IMR-90 (cell line): ENCODE data around the gene PPP2R1A. TPM values are rescaled to one million over a fixed set of nuclear protein-coding genes. Genes with fewer than 3 reads are reported as not detected.

Source experiments
- ATAC-seq: fragments of 200-7000 bp; cut with Tn5 transposase; 2 replicates; pipeline ENCODE4 v1.9.1; 2020; ENCODE audit warnings: low read depth, mild to moderate bottlenecking, moderate library complexity
- BruUV-seq: library from RNA; stranded (reverse); fragments of 400-500 nt; replicated peaks from 2 replicates; lab custom pipeline; 2021; lab: Mats Ljungman, UMichigan
- CTCF ChIA-PET: fragments of 300-600 bp; formaldehyde crosslinking; extraction: SDS; loops from one replicate; lab custom pipeline; 2021; ENCODE audit warnings: antibody characterized with exemption; lab: Yijun Ruan, JAX
- POLR2A ChIA-PET: fragments of 300-600 bp; sonication (Branson Sonifier 250); formaldehyde crosslinking; loops from one replicate; lab custom pipeline; 2022; ENCODE audit warnings: antibody characterized with exemption; ENCODE audit not compliant: unreplicated experiment; lab: Charles Lee
- DNase-seq: peaks from one replicate; pipeline ENCODE4 v3.0.0; 2013
- H2AFZ ChIP-seq: replicated peaks from 2 replicates; pipeline ENCODE3; 2013; ENCODE audit warnings: low read length, mild to moderate bottlenecking; ENCODE audit not compliant: poor library complexity
- H2AK5ac ChIP-seq: 2 replicates; pipeline ENCODE4 v1.6.1; 2013; ENCODE audit warnings: low read depth, low read length, inconsistent platforms
- H2AK9ac ChIP-seq: replicated peaks from 2 replicates; pipeline ENCODE3; 2013; ENCODE audit warnings: mild to moderate bottlenecking, low read depth, low read length, moderate library complexity; ENCODE audit not compliant: poor library complexity
- H2BK120ac ChIP-seq: 2 replicates; pipeline ENCODE4 v1.6.1; 2013; ENCODE audit warnings: low read depth, low read length, inconsistent platforms
- H2BK15ac ChIP-seq: 3 replicates; pipeline ENCODE4 v1.6.1; 2013; ENCODE audit warnings: low read depth, low read length, inconsistent platforms
- H2BK20ac ChIP-seq: 2 replicates; pipeline ENCODE4 v1.6.1; 2013; ENCODE audit warnings: low read depth, mild to moderate bottlenecking, inconsistent platforms, low read length, moderate library complexity
- H2BK5ac ChIP-seq: 2 replicates; pipeline ENCODE4 v1.6.1; 2013; ENCODE audit warnings: mild to moderate bottlenecking, low read depth, low read length, inconsistent platforms; ENCODE audit not compliant: poor library complexity, severe bottlenecking
- H3K14ac ChIP-seq: replicated peaks from 2 replicates; pipeline ENCODE4 v1.6.1; 2013; ENCODE audit warnings: low read depth, low read length, inconsistent platforms
- H3K18ac ChIP-seq: 2 replicates; pipeline ENCODE4 v1.6.1; 2013; ENCODE audit warnings: low read depth, low read length, control low read depth
- H3K23ac ChIP-seq: 2 replicates; pipeline ENCODE4 v1.6.1; 2013; ENCODE audit warnings: low read depth, low read length, inconsistent platforms
- H3K27ac ChIP-seq: 2 replicates; pipeline ENCODE4 v1.5.1; 2013; ENCODE audit warnings: mild to moderate bottlenecking, control low read depth, low read length; ENCODE audit not compliant: insufficient read depth
- H3K27me3 ChIP-seq: 2 replicates; pipeline ENCODE4 v1.6.1; 2013; ENCODE audit warnings: low read length; ENCODE audit not compliant: control insufficient read depth, insufficient read depth
- H3K36me3 ChIP-seq: 2 replicates; pipeline ENCODE4 v1.6.1; 2013; ENCODE audit warnings: low read length, mixed read lengths; ENCODE audit not compliant: control insufficient read depth, insufficient read depth
- H3K4ac ChIP-seq: 2 replicates; pipeline ENCODE4 v1.6.1; 2013; ENCODE audit warnings: low read depth, low read length, inconsistent platforms
- H3K4me1 ChIP-seq: 2 replicates; pipeline ENCODE4 v1.6.1; 2013; ENCODE audit warnings: low read length, mixed read lengths; ENCODE audit not compliant: control insufficient read depth, insufficient read depth
- H3K4me2 ChIP-seq: 2 replicates; pipeline ENCODE4 v1.6.1; 2013; ENCODE audit warnings: low read depth, mild to moderate bottlenecking, control low read depth, low read length, moderate library complexity
- H3K4me3 ChIP-seq: 2 replicates; pipeline ENCODE4 v1.5.1; 2013; ENCODE audit warnings: low read depth, mild to moderate bottlenecking, control low read depth, low read length, moderate library complexity; ENCODE audit not compliant: insufficient read depth
- H3K56ac ChIP-seq: 2 replicates; pipeline ENCODE4 v1.6.1; 2013; ENCODE audit warnings: low read length, inconsistent platforms; ENCODE audit not compliant: insufficient read depth; ENCODE audit errors: extremely low read depth
- H3K79me1 ChIP-seq, 2 experiments: 2 replicates each; pipeline ENCODE4 v1.6.1; 2013; ENCODE audit warnings: low read length in 2 of 2, inconsistent platforms in 1 of 2, low read depth in 1 of 2
- H3K9ac ChIP-seq: 2 replicates; pipeline ENCODE4 v1.6.1; 2013; ENCODE audit warnings: low read depth, low read length, control low read depth
- H3K9me1 ChIP-seq: 2 replicates; pipeline ENCODE4 v1.6.1; 2013; ENCODE audit warnings: low read length, inconsistent platforms; ENCODE audit not compliant: insufficient read depth
- H3K9me3 ChIP-seq: 2 replicates; pipeline ENCODE4 v1.6.1; 2013; ENCODE audit warnings: low read length; ENCODE audit not compliant: control insufficient read depth, insufficient read depth
- H4K20me1 ChIP-seq: 2 replicates; pipeline ENCODE4 v1.6.1; 2013; ENCODE audit warnings: low read length, inconsistent platforms; ENCODE audit not compliant: insufficient read depth
- H4K5ac ChIP-seq: 2 replicates; pipeline ENCODE4 v1.6.1; 2013; ENCODE audit warnings: mild to moderate bottlenecking, low read depth, low read length, control low read depth
- H4K8ac ChIP-seq, 2 experiments: 2 replicates each; pipeline ENCODE4 v1.6.1; 2013; ENCODE audit warnings: low read depth in 2 of 2, low read length in 2 of 2, control low read depth in 1 of 2, inconsistent platforms in 1 of 2
- H4K91ac ChIP-seq: 2 replicates; pipeline ENCODE4 v1.6.1; 2013; ENCODE audit warnings: low read depth, low read length, inconsistent platforms; ENCODE audit not compliant: insufficient read depth
- BHLHE40 ChIP-seq: fragments of 150-350 bp; IDR thresholded peaks from 2 replicates; pipeline ENCODE4 v1.6.1; 2016; ENCODE audit warnings: mild to moderate bottlenecking, low read depth, low read length
- CEBPB ChIP-seq: IDR thresholded peaks from 2 replicates; pipeline ENCODE4 v1.6.1; 2012; ENCODE audit warnings: low read depth, low read length, improper control_type of control experiment
- CHD1 ChIP-seq: IDR thresholded peaks from 2 replicates; pipeline ENCODE4 v1.6.1; 2012; ENCODE audit warnings: low read depth, low read length, improper control_type of control experiment
- CTCF ChIP-seq: conservative IDR thresholded peaks from 2 replicates; pipeline ENCODE4 v1.5.1; 2012; ENCODE audit warnings: mild to moderate bottlenecking, low read depth, low read length, improper control_type of control experiment
- ELK1 ChIP-seq: fragments of 150-350 bp; IDR thresholded peaks from 2 replicates; pipeline ENCODE4 v1.6.1; 2016; ENCODE audit warnings: low read depth, mild to moderate bottlenecking, low read length, moderate library complexity, borderline replicate concordance
- FOS ChIP-seq: fragments of 150-350 bp; IDR thresholded peaks from 2 replicates; pipeline ENCODE4 v1.6.1; 2016; ENCODE audit warnings: low read depth, low read length
- MAFK ChIP-seq: IDR thresholded peaks from 2 replicates; pipeline ENCODE4 v1.6.1; 2012; ENCODE audit warnings: low read depth, low read length, improper control_type of control experiment
- MAZ ChIP-seq: IDR thresholded peaks from 2 replicates; pipeline ENCODE4 v1.6.1; 2012; ENCODE audit warnings: low read depth, mild to moderate bottlenecking, low read length, improper control_type of control experiment, moderate library complexity, borderline replicate concordance
- MXI1 ChIP-seq: IDR thresholded peaks from 2 replicates; pipeline ENCODE4 v1.6.1; 2012; ENCODE audit warnings: low read depth, mild to moderate bottlenecking, low read length, moderate library complexity, borderline replicate concordance
- NFE2L2 ChIP-seq: fragments of 150-350 bp; IDR thresholded peaks from 2 replicates; pipeline ENCODE4 v1.6.1; 2016; ENCODE audit warnings: low read depth, mild to moderate bottlenecking, low read length
- POLR2A ChIP-seq: IDR thresholded peaks from 2 replicates; pipeline ENCODE4 v1.6.1; 2012; ENCODE audit warnings: mild to moderate bottlenecking, low read depth, low read length
- RAD21 ChIP-seq: IDR thresholded peaks from 2 replicates; pipeline ENCODE4 v1.6.1; 2012; ENCODE audit warnings: low read length, improper control_type of control experiment
- RCOR1 ChIP-seq: IDR thresholded peaks from 2 replicates; pipeline ENCODE4 v1.6.1; 2012; ENCODE audit warnings: mild to moderate bottlenecking, low read length, improper control_type of control experiment; ENCODE audit not compliant: insufficient replicate concordance
- RFX5 ChIP-seq: IDR thresholded peaks from 2 replicates; pipeline ENCODE4 v1.8.0; 2012; ENCODE audit warnings: low read depth, mild to moderate bottlenecking, low read length, moderate library complexity
- SMC3 ChIP-seq: fragments of 150-350 bp; IDR thresholded peaks from 2 replicates; pipeline ENCODE4 v1.6.1; 2016; ENCODE audit warnings: low read depth, mild to moderate bottlenecking, antibody characterized with exemption, low read length, moderate library complexity
- USF2 ChIP-seq: fragments of 150-350 bp; IDR thresholded peaks from 2 replicates; pipeline ENCODE4 v1.6.1; 2017; ENCODE audit warnings: mild to moderate bottlenecking, antibody characterized with exemption, low read length, low read depth
- WGBS, 2 experiments: methylation state at CpG; one replicate each; pipeline versions ENCODE4 v1.1.5 to v1.1.7; 2013; ENCODE audit warnings: missing lambda C conversion rate in 2 of 2; ENCODE audit not compliant: insufficient read length in 1 of 2; ENCODE audit errors: extremely low coverage in 2 of 2; 5-methylcytosine and 5-hydroxymethylcytosine counted together
- dilution Hi-C: fragments of 300-500 bp; cut with HindIII; formaldehyde crosslinking; loops from one replicate; pipeline ENCODE4 v1.14.3; 2018; ENCODE audit warnings: low sequenced_read_pairs; ENCODE audit not compliant: unreplicated experiment
- in situ Hi-C: fragments of 300-500 bp; cut with MboI; formaldehyde crosslinking; loops from 3 replicates; pipeline ENCODE4 v1.14.3; 2019; ENCODE audit warnings: low sequenced_read_pairs, inconsistent platforms, mixed read lengths
- intact Hi-C: fragments of 100-400 bp; cut with micrococcal nuclease; formaldehyde crosslinking; loops from 2 replicates; pipeline ENCODE4 v1.10.0; 2022
- polyA plus RNA-seq, 3 experiments: library from polyadenylated mRNA; depleted of rRNA; stranded (reverse); fragments of >200 nt; gene quantifications; 2 replicates each; pipeline ENCODE4 v1.2.3, GENCODE V29; 2012; ENCODE audit warnings: low replicate concordance in 1 of 3
- total RNA-seq: library from RNA; depleted of rRNA; stranded (reverse); fragments of >200 nt; gene quantifications from 2 replicates; pipeline ENCODE4 v1.2.3, GENCODE V29; 2012

Gene PPP2R1A
- total and polyA plus RNA-seq, 2 of the 4 experiments (the other 2 are of a cell fraction) = 173 to 250 TPM

- no peaks in the 10 kb centered on the region for H3K27me3 ChIP-seq
- no peak overlapping the region for H2AFZ ChIP-seq
- H3K36me3 ChIP-seq = no peaks in the 10 kb centered on the region; the same call in 1 of the 2 replicates
- H2AK9ac ChIP-seq = no peak overlapping the region
- no TSS peak for BruUV-seq
- H2BK5ac ChIP-seq = no peak overlapping the region
- no peak overlapping the region for H3K4ac ChIP-seq
- no peaks in the 10 kb centered on the region for H3K9me1 ChIP-seq
- no peak overlapping the region for H2AK5ac ChIP-seq
- H3K56ac ChIP-seq = no peak overlapping the region
- no peak overlapping the region for H3K9ac ChIP-seq
- CTCF ChIA-PET = interaction anchor here (0.8 kb wide), 1 partner anchor 322 kb away, joined by 3 read pairs; no protein-coding TSS in a partner anchor
- H3K18ac ChIP-seq = no peak overlapping the region
- H4K8ac ChIP-seq = no peak overlapping the region
- in situ Hi-C loops = no loop called here
- TF ChIP-seq MAFK (no peak), BHLHE40 (no peak), MAZ (no peak), RFX5 (no peak), FOS (no peak), RCOR1 (no peak), CHD1 (no peak), CEBPB (no peak), RAD21 (no peak), CTCF (no peak), MXI1 (no peak), ELK1 (no peak), POLR2A (no peak), USF2 (no peak), SMC3 (no peak), NFE2L2 (no peak)
- H4K91ac ChIP-seq = no peak overlapping the region
- POLR2A ChIA-PET = no interaction called here
- ATAC-seq (no peak), DNase-seq (no peak)
- H3K4me1 ChIP-seq = peaks cover 2% of the 10 kb centered on the region
- intact Hi-C loops = no loop called here
- no peak overlapping the region for H3K23ac ChIP-seq
- no peak overlapping the region for H3K4me2 ChIP-seq
- no CpG with 5 or more reads among the region's 2 CpGs for WGBS, 2 experiments
- H4K20me1 ChIP-seq = no peaks in the 10 kb centered on the region
- no peak overlapping the region for H2BK120ac ChIP-seq
- H3K14ac ChIP-seq = no peak overlapping the region
- H3K27ac ChIP-seq = no peak overlapping the region
- peaks cover 12 to 16% of the 10 kb centered on the region in 2 experiments; a peak in 3 of 4 replicates for H3K79me1 ChIP-seq
- H3K9me3 ChIP-seq = peaks cover 6% of the 10 kb centered on the region
- H2BK20ac ChIP-seq = no peak overlapping the region
- no peak overlapping the region for H2BK15ac ChIP-seq
- dilution Hi-C loops = no loop called here
- no peak overlapping the region for H3K4me3 ChIP-seq
- no peak overlapping the region for H4K5ac ChIP-seq
Observed at GRCh38 chr19:52141203-52141602, 48.6 kb upstream of the PPP2R1A start.
